IMR-90 (cell line): ENCODE measurements around the gene VOPP1.

Source experiments
- CEBPB ChIP-seq: IDR thresholded peaks from 2 replicates; pipeline ENCODE4 v1.6.1; 2012; ENCODE audit warnings: low read depth, low read length, improper control_type of control experiment
- CHD1 ChIP-seq: IDR thresholded peaks from 2 replicates; pipeline ENCODE4 v1.6.1; 2012; ENCODE audit warnings: low read depth, low read length, improper control_type of control experiment
- MAFK ChIP-seq: IDR thresholded peaks from 2 replicates; pipeline ENCODE4 v1.6.1; 2012; ENCODE audit warnings: low read depth, low read length, improper control_type of control experiment
- MAZ ChIP-seq: IDR thresholded peaks from 2 replicates; pipeline ENCODE4 v1.6.1; 2012; ENCODE audit warnings: low read depth, mild to moderate bottlenecking, low read length, improper control_type of control experiment, moderate library complexity, borderline replicate concordance
- POLR2A ChIP-seq: IDR thresholded peaks from 2 replicates; pipeline ENCODE4 v1.6.1; 2012; ENCODE audit warnings: mild to moderate bottlenecking, low read depth, low read length
- RAD21 ChIP-seq: IDR thresholded peaks from 2 replicates; pipeline ENCODE4 v1.6.1; 2012; ENCODE audit warnings: low read length, improper control_type of control experiment
- RCOR1 ChIP-seq: IDR thresholded peaks from 2 replicates; pipeline ENCODE4 v1.6.1; 2012; ENCODE audit warnings: mild to moderate bottlenecking, low read length, improper control_type of control experiment; ENCODE audit not compliant: insufficient replicate concordance
- RFX5 ChIP-seq: IDR thresholded peaks from 2 replicates; pipeline ENCODE4 v1.8.0; 2012; ENCODE audit warnings: low read depth, mild to moderate bottlenecking, low read length, moderate library complexity
- SMC3 ChIP-seq: fragments of 150-350 bp; IDR thresholded peaks from 2 replicates; pipeline ENCODE4 v1.6.1; 2016; ENCODE audit warnings: low read depth, mild to moderate bottlenecking, antibody characterized with exemption, low read length, moderate library complexity
- TF ChIP-seq, protein P1 (sequence below): conservative IDR thresholded peaks from 2 replicates; pipeline ENCODE4 v1.5.1; 2012; ENCODE audit warnings: mild to moderate bottlenecking, low read depth, low read length, improper control_type of control experiment
- TF ChIP-seq, protein P2 (sequence below): fragments of 150-350 bp; IDR thresholded peaks from 2 replicates; pipeline ENCODE4 v1.6.1; 2016; ENCODE audit warnings: low read depth, mild to moderate bottlenecking, low read length, moderate library complexity, borderline replicate concordance

- TF ChIP-seq RFX5 (no peak), POLR2A (no peak), MAZ (no peak; the same call in 1 of the 2 replicates), RAD21 (no peak), CHD1 (no peak), RCOR1 (no peak), MAFK (no peak), CEBPB (no peak), SMC3 (no peak)
- TF ChIP-seq, protein P1, sequence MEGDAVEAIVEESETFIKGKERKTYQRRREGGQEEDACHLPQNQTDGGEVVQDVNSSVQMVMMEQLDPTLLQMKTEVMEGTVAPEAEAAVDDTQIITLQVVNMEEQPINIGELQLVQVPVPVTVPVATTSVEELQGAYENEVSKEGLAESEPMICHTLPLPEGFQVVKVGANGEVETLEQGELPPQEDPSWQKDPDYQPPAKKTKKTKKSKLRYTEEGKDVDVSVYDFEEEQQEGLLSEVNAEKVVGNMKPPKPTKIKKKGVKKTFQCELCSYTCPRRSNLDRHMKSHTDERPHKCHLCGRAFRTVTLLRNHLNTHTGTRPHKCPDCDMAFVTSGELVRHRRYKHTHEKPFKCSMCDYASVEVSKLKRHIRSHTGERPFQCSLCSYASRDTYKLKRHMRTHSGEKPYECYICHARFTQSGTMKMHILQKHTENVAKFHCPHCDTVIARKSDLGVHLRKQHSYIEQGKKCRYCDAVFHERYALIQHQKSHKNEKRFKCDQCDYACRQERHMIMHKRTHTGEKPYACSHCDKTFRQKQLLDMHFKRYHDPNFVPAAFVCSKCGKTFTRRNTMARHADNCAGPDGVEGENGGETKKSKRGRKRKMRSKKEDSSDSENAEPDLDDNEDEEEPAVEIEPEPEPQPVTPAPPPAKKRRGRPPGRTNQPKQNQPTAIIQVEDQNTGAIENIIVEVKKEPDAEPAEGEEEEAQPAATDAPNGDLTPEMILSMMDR: 0 out of 2 replicates have a peak, but pooled peaks have one; percentile 2
- TF ChIP-seq, protein P2, sequence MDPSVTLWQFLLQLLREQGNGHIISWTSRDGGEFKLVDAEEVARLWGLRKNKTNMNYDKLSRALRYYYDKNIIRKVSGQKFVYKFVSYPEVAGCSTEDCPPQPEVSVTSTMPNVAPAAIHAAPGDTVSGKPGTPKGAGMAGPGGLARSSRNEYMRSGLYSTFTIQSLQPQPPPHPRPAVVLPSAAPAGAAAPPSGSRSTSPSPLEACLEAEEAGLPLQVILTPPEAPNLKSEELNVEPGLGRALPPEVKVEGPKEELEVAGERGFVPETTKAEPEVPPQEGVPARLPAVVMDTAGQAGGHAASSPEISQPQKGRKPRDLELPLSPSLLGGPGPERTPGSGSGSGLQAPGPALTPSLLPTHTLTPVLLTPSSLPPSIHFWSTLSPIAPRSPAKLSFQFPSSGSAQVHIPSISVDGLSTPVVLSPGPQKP: no peak
These were observed 63.0 kb downstream of the VOPP1 start for GRCh38 chr7:55509322-55509721.
